Mammary epithelial cell (primary cell): Measurements from ENCODE around the gene FGF23.

Source experiments
- CTCF ChIP-seq, 2 donors: IDR thresholded peaks in 1 of 2; conservative IDR thresholded peaks in 1 of 2; 2 replicates each; pipeline ENCODE4 v1.5.1; 2011 to 2012; ENCODE audit warnings: inconsistent platforms in 2 of 2, low read length in 2 of 2, mild to moderate bottlenecking in 2 of 2, control low read depth in 1 of 2, low read depth in 1 of 2; ENCODE audit not compliant: insufficient read depth in 1 of 2; ENCODE audit errors: extremely low read depth in 1 of 2
- EZH2 ChIP-seq: IDR thresholded peaks from 2 replicates; pipeline ENCODE4 v1.6.1; 2012; ENCODE audit warnings: low read length, inconsistent platforms, borderline replicate concordance

GRCh38 chr12:4402996-4403395 is 23.5 kb upstream of the FGF23 start:
- TF ChIP-seq CTCF (conservative IDR thresholded peaks at IDR 0.05 in 1 of 2, IDR thresholded peaks at IDR 0.05 in 1 of 2; ENCODE audit: extremely low read depth in 1 of 2, insufficient read depth in 1 of 2, low read depth in 1 of 2, low read length in 2 of 2) (no peak), EZH2 (no peak)
